HepG2 (cell line): ENCODE results near the gene KAT14. TPM values are rescaled to one million over a fixed set of nuclear protein-coding genes. Genes with fewer than 3 reads are reported as not detected.
"Not testable (repeated sequence)": the region's sequence is repeated elsewhere in the genome, so short reads cannot be mapped to it uniquely, and the experiment has no call there.

Source experiments
- ATAC-seq: fragments of 200-7000 bp; cut with Tn5 transposase; 3 replicates; pipeline ENCODE4 v1.9.1; 2020; ENCODE audit warnings: mild to moderate bottlenecking, moderate library complexity
- BruUV-seq: library from RNA; stranded (reverse); fragments of 400-500 nt; replicated peaks from 2 replicates; lab custom pipeline; 2021; lab: Mats Ljungman, UMichigan
- CTCF ChIA-PET: fragments of 300-600 bp; formaldehyde crosslinking; extraction: SDS; loops from one replicate; lab custom pipeline; 2021; ENCODE audit warnings: low total read pairs, inconsistent platforms, low intra/inter-chr PET ratio; lab: Yijun Ruan, JAX
- POLR2A ChIA-PET: fragments of 350-600 bp; sonication (Branson Sonifier 250); formaldehyde crosslinking; loops from one replicate; lab custom pipeline; 2020; ENCODE audit warnings: antibody characterized with exemption, inconsistent platforms; lab: Yijun Ruan, JAX
- DNase-seq: peaks from one replicate; pipeline ENCODE4 v3.0.0-alpha.2; 2015; ENCODE audit warnings: low spot score
- FAIRE-seq: peaks from 3 replicates; lab custom pipeline; 2011; peaks lifted over from hg19 to GRCh38; lab: Jason Lieb, UNC
- H2AFZ ChIP-seq: one replicate; pipeline ENCODE4 v1.6.1; 2011; ENCODE audit warnings: low read length, inconsistent platforms
- H3K27ac ChIP-seq: fragments of 300-600 bp; 3 replicates; pipeline ENCODE4 v1.8.0; 2011; ENCODE audit warnings: mixed run types, mild to moderate bottlenecking, mixed read lengths, low read length, inconsistent platforms; ENCODE audit not compliant: insufficient read depth; ENCODE audit errors: extremely low read length
- H3K27me3 ChIP-seq, 2 experiments: fragments of 200-600 bp in 1 of 2; 2 replicates in 1 of 2; 3 replicates in 1 of 2; pipeline versions ENCODE4 v1.6.0 to v1.8.0; 2011; ENCODE audit warnings: low read length in 2 of 2, mild to moderate bottlenecking in 2 of 2, moderate library complexity in 2 of 2, inconsistent platforms in 1 of 2; ENCODE audit not compliant: insufficient read depth in 2 of 2, control insufficient read depth in 1 of 2
- H3K36me3 ChIP-seq, 2 experiments: fragments of 200-600 bp in 1 of 2; replicated peaks in 1 of 2; 2 replicates in 1 of 2; 3 replicates in 1 of 2; pipeline versions ENCODE4 v1.5.1 to v1.8.0; 2011; ENCODE audit warnings: low read length in 2 of 2, inconsistent platforms in 1 of 2; ENCODE audit not compliant: insufficient read depth in 2 of 2, control insufficient read depth in 1 of 2
- H3K4me1 ChIP-seq: 2 replicates; pipeline ENCODE4 v1.5.1; 2012; ENCODE audit warnings: low read length, inconsistent platforms; ENCODE audit not compliant: insufficient read depth
- H3K4me2 ChIP-seq: 2 replicates; pipeline ENCODE4 v1.6.0; 2011; ENCODE audit warnings: low read depth, low read length, inconsistent platforms
- H3K4me3 ChIP-seq, 3 experiments: fragments of 200-600 bp in 1 of 3; sonication (generic), shearing (Covaris generic) in 1 of 3; replicated peaks in 1 of 3; 2 replicates each; pipeline ENCODE4 v1.5.1; 2011 to 2016; ENCODE audit warnings: low read length in 3 of 3, inconsistent platforms in 2 of 3, low read depth in 2 of 3, mild to moderate bottlenecking in 2 of 3, control low read depth in 1 of 3, mixed read lengths in 1 of 3; ENCODE audit not compliant: insufficient read depth in 1 of 3
- H3K79me2 ChIP-seq: one replicate; pipeline ENCODE4 v1.6.1; 2011; ENCODE audit warnings: low read length, inconsistent platforms; ENCODE audit not compliant: insufficient read depth
- H3K9ac ChIP-seq: 2 replicates; pipeline ENCODE4 v1.6.0; 2011; ENCODE audit warnings: mild to moderate bottlenecking, low read depth, low read length, inconsistent platforms; ENCODE audit not compliant: insufficient read depth
- H3K9me3 ChIP-seq: 2 replicates; pipeline ENCODE4 v1.5.1; 2012; ENCODE audit warnings: mild to moderate bottlenecking, low read length
- H4K20me1 ChIP-seq: 2 replicates; pipeline ENCODE4 v1.6.0; 2011; ENCODE audit warnings: inconsistent platforms, mild to moderate bottlenecking, low read length, moderate library complexity; ENCODE audit not compliant: insufficient read depth
- AGO1 ChIP-seq: fragments of 200-400 bp; formaldehyde crosslinking; IDR thresholded peaks from 2 replicates; pipeline ENCODE4 v1.6.1; 2017; ENCODE audit warnings: mild to moderate bottlenecking, low read depth, low read length, moderate library complexity; ENCODE audit not compliant: poor library complexity, severe bottlenecking
- E2F2 ChIP-seq: sonication (generic); formaldehyde crosslinking; IDR thresholded peaks from 2 replicates; pipeline ENCODE4 v1.4.0; 2020; ENCODE audit warnings: missing genetic modification reagents, borderline replicate concordance
- ZBTB46 ChIP-seq: sonication (generic); formaldehyde crosslinking; IDR thresholded peaks from 2 replicates; pipeline ENCODE4 v1.4.0; 2020; ENCODE audit warnings: mild to moderate bottlenecking, missing genetic modification reagents, borderline replicate concordance
- WGBS: methylation state at CpG from one replicate; pipeline ENCODE4 v1.1.6; 2017; ENCODE audit warnings: low lambda C conversion rate; 5-methylcytosine and 5-hydroxymethylcytosine counted together
- in situ Hi-C: cut with HindIII; loops from 2 replicates; pipeline ENCODE4 v1.10.0; 2017; ENCODE audit warnings: low pct_unique_long_range_greater_than_20kb; ENCODE audit not compliant: extremely low pct_ligation_motif_present
- intact Hi-C: fragments of 100-400 bp; cut with micrococcal nuclease; formaldehyde crosslinking; loops from one replicate; pipeline ENCODE4 v1.10.0; 2022; ENCODE audit not compliant: unreplicated experiment
- polyA plus RNA-seq, 8 experiments: library from polyadenylated mRNA; depleted of rRNA in 3 of 8; stranded (reverse) in 7 of 8; unstranded in 1 of 8; fragments of >200 nt; fragmentation: Illumina TruSeq in 4 of 8; extraction: Trizol in 4 of 8; gene quantifications; 2 replicates each; pipeline versions ENCODE4 v1.2.1 to v1.2.3, GENCODE V29; 2011 to 2016; ENCODE audit warnings: low read depth in 4 of 8, missing spikeins in 1 of 8, mixed read lengths in 1 of 8; ENCODE audit not compliant: insufficient read depth in 1 of 8
- total RNA-seq, 5 experiments: library from RNA; depleted of rRNA; stranded (reverse); fragments of >200 nt; fragmentation: Illumina TruSeq; extraction: Trizol; gene quantifications; 2 replicates each; pipeline ENCODE4 v1.2.3, GENCODE V29; 2016; ENCODE audit warnings: low read depth in 1 of 5
- TF ChIP-seq, protein P1 (sequence below): fragments of 450-650 bp; IDR thresholded peaks from 2 replicates; pipeline ENCODE4 v1.6.1; 2016
- TF ChIP-seq, protein P2 (sequence below): sonication (generic); formaldehyde crosslinking; IDR thresholded peaks from 2 replicates; pipeline ENCODE4 v1.8.0; 2022; ENCODE audit warnings: missing genetic modification reagents, low read depth, mild to moderate bottlenecking, borderline replicate concordance

Gene KAT14
- total and polyA plus RNA-seq, 2 of the 13 experiments (the other 11 are each of a cell fraction or from before 2014, with no cell fraction given), result 5.1 to 15.1 TPM

DNA sequence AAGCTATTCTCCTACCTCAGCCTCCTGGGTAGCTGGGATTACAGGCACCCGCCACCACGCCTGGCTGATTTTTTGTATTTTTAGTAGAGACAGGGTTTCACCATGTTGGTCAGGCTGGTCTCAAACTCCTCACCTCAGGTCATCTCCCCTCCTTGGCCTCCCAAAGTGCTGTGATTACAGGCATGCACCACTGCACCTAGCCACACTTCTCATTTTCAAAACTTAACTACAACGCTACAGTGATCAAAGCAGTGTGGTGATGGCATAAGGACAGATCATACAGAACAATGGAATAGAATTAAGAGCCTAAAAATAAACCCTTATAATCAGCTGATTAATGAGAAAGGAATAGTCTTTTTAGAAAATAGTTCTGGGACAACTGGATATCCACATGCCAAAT is 66.0 kb downstream of the KAT14 start:
- H3K9me3 ChIP-seq, H3K4me2 ChIP-seq, H2AFZ ChIP-seq, H4K20me1 ChIP-seq, H3K4me3 ChIP-seq, DNase-seq, BruUV-seq, H3K9ac ChIP-seq, CTCF ChIA-PET, H3K27me3 ChIP-seq, POLR2A ChIA-PET, H3K27ac ChIP-seq, H3K79me2 ChIP-seq, intact Hi-C loops, H3K36me3 ChIP-seq, FAIRE-seq, ATAC-seq, H3K4me1 ChIP-seq, in situ Hi-C loops: not testable (repeated sequence)
- 94% methylated on average over 3 of the region's 3 CpGs for WGBS

GRCh38 chr20:18213002-18213401 is 75.3 kb downstream of the KAT14 start:
- Histone ChIP-seq H3K9ac (no peak overlapping the region), H2AFZ (no peak overlapping the region), H4K20me1 (no peaks in the 10 kb centered on the region), H3K9me3 (no peaks in the 10 kb centered on the region), H3K4me1 (no peaks in the 10 kb centered on the region), H3K4me2 (no peak overlapping the region), H3K4me3 (no peak overlapping the region), H3K27me3 (peaks cover 0 to 26% of the 10 kb centered on the region in 2 experiments), H3K79me2 (no peaks in the 10 kb centered on the region), H3K36me3 (no peaks in the 10 kb centered on the region), H3K27ac (no peak overlapping the region)
- ATAC-seq, result peak; percentile 48; the same call in 2 of the 3 replicates
- intact Hi-C loops (no loop called here), in situ Hi-C loops (no loop called here)
- no TSS peak for BruUV-seq
- no peak for FAIRE-seq
- ChIA-PET POLR2A (no interaction called here), CTCF (no interaction called here)
- DNase-seq, result no peak
- 29% methylated on average over 2 of the region's 2 CpGs for WGBS
- TF ChIP-seq, protein P1, sequence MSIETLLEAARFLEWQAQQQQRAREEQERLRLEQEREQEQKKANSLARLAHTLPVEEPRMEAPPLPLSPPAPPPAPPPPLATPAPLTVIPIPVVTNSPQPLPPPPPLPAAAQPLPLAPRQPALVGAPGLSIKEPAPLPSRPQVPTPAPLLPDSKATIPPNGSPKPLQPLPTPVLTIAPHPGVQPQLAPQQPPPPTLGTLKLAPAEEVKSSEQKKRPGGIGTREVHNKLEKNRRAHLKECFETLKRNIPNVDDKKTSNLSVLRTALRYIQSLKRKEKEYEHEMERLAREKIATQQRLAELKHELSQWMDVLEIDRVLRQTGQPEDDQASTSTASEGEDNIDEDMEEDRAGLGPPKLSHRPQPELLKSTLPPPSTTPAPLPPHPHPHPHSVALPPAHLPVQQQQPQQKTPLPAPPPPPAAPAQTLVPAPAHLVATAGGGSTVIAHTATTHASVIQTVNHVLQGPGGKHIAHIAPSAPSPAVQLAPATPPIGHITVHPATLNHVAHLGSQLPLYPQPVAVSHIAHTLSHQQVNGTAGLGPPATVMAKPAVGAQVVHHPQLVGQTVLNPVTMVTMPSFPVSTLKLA, result peak; percentile 79
- TF ChIP-seq, protein P2, sequence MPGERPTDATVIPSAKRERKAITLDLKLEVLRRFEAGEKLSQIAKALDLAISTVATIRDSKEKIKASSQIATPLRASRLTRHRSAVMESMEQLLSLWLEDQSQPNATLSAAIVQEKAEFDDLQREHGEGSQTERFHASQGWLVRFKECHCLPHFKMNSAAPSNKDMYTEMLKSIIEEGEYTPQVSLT (CRISPR knock-in tag), result no peak
- TF ChIP-seq AGO1 (no peak), E2F2 (CRISPR knock-in tag) (no peak), ZBTB46 (CRISPR knock-in tag) (no peak)
